ENCODE data around the gene HIP1R. TPM values are rescaled to one million over a fixed set of nuclear protein-coding genes. Genes with fewer than 3 reads are reported as not detected.

The HIP1R gene
- 9.6 and 15.6 TPM in 2 replicates for total RNA-seq

GRCh38 chr12:122834921-122835749 is at the start of gene HIP1R:
HIP1R (plus strand) TSS chr12:122835457; CDS start chr12:122835551, 94 bp downstream.

GRCh38 chr12:122895704-122896636 is 60.7 kb downstream of the HIP1R start, which contains the start of gene VPS37B:
VPS37B (minus strand) TSS chr12:122896124; CDS start chr12:122896062, 62 bp downstream.

Other genes starting within 250 kb of the HIP1R start
- gene HCAR2, start 132.1 kb upstream of the HIP1R start, total RNA-seq: 2.4 TPM in 1 of 2 replicates, not detected in the other
- gene HCAR3, start 118.6 kb upstream of the HIP1R start, total RNA-seq: 0.14 and 1.8 TPM in 2 replicates
- gene HCAR1, start 104.6 kb upstream of the HIP1R start, total RNA-seq: 0.66 and 0.72 TPM in 2 replicates
- gene DENR, start 82.6 kb upstream of the HIP1R start, total RNA-seq: 39.6 and 54.7 TPM in 2 replicates
- 0.57 and 1.3 TPM in 2 replicates for gene CCDC62, start 60.9 kb upstream of the HIP1R start, total RNA-seq
- 26.0 and 32.1 TPM in 2 replicates for gene VPS37B, start 60.7 kb downstream of the HIP1R start, total RNA-seq
- 7.0 and 13.7 TPM in 2 replicates for gene ABCB9, start 131.0 kb downstream of the HIP1R start, total RNA-seq
- gene OGFOD2, start 139.8 kb downstream of the HIP1R start, total RNA-seq: 12.7 and 17.3 TPM in 2 replicates
- gene ARL6IP4, start 145.2 kb downstream of the HIP1R start, total RNA-seq: 104 and 175 TPM in 2 replicates